ENCODE measurements around the gene EML5.

DNA sequence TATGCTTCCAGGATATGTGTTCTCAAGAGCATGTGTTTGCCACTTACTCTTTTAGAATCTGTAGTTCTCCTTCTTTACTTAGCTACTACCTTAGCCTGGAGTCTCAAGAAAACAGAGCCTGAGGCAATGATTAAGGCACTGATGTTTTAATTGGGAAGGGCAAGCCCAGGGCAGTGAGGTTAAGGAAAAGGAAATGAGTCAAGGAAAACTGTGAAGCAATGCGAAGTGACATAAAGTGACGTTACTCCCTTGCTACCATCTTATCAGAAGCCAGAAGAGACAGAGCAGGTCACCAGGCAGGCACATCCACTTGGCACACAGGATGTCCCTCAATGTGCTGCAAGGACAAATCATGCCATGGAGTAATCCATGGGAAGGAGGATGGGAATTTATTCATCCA lies 11.3 kb upstream of the EML5 start:
- TF ChIP-seq, protein P1, sequence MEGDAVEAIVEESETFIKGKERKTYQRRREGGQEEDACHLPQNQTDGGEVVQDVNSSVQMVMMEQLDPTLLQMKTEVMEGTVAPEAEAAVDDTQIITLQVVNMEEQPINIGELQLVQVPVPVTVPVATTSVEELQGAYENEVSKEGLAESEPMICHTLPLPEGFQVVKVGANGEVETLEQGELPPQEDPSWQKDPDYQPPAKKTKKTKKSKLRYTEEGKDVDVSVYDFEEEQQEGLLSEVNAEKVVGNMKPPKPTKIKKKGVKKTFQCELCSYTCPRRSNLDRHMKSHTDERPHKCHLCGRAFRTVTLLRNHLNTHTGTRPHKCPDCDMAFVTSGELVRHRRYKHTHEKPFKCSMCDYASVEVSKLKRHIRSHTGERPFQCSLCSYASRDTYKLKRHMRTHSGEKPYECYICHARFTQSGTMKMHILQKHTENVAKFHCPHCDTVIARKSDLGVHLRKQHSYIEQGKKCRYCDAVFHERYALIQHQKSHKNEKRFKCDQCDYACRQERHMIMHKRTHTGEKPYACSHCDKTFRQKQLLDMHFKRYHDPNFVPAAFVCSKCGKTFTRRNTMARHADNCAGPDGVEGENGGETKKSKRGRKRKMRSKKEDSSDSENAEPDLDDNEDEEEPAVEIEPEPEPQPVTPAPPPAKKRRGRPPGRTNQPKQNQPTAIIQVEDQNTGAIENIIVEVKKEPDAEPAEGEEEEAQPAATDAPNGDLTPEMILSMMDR (conservative IDR thresholded peaks at IDR 0.05 in 1 of 2, IDR thresholded peaks at IDR 0.05 in 1 of 2; ENCODE audit: low read depth in 1 of 2, low read length in 2 of 2), result no peak
- no peak for TF ChIP-seq EZH2 (IDR thresholded peaks at IDR 0.05; ENCODE audit: low read length, missing control alignments)
